ENCODE results near the gene LHCGR.
"Not testable (repeated sequence)": the region's sequence is repeated elsewhere in the genome, so short reads cannot be mapped to it uniquely, and the experiment has no call there.

LHCGR gene

DNA sequence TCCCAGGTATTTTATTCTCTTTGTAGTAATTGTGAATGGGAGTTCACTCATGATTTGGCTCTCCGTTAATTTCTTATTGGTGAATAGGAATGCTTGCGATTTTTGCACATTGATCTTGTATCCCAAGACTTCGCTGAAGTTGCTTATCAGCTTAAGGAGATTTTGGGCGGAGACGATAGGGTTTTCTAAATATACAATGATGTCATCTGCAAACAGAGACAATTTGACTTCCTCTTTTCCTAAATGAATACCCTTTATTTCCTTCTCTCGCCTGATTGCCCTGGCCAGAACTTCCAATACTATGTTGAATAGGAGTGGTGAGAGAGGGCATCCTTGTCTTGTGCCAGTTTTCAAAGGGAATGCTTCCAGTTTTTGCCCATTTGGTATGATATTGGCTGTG, 51.9 kb downstream of the LHCGR start:
- DNase-seq: not testable (repeated sequence)

- DNase-seq: no peak
These were observed 56.1 kb downstream of the LHCGR start for GRCh38 chr2:48699348-48699930.

GRCh38 chr2:48696881-48697280, 58.6 kb downstream of the LHCGR start:
- no peak for DNase-seq

DNA sequence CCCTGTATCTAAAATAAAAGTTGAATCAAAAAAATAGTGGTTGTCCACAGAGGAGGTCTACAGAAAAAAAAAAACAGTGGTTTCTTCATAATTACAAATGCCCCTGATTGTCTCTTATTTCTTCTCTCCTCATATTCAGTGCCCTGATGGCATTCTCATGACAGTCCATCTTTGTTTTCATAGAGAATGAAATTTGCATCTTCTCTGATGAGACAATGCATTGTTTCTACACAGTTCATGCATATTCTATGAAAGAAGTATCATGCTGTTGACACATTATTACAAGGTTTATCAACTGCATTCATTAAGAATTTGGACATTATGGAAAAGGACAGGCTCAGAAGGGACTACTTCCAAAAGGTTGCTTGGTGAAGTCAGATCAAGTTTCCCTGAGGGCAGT, 59.5 kb downstream of the LHCGR start:
- DNase-seq: no peak

DNA sequence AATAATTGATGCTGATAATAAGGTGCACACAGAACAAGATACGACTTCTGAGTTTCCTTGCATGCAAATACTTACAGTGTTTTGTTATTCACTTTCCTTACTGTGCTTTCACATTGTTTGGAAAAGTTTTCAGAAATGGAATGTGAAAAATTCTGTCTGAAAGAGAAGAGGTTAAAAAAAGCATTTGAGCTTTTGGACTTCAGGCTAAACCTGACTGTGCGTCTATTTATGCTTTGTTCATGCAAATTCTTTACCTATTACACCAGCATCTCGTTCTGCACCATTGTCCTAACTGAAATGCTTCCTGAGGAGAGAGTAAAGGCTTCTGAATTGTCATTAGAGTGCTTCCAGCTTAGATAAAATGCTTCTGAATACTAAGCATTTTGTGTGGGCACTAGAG, 61.4 kb downstream of the LHCGR start:
- DNase-seq: no peak

- no peak for DNase-seq
These were observed 61.9 kb downstream of the LHCGR start for GRCh38 chr2:48693645-48694044.

DNA sequence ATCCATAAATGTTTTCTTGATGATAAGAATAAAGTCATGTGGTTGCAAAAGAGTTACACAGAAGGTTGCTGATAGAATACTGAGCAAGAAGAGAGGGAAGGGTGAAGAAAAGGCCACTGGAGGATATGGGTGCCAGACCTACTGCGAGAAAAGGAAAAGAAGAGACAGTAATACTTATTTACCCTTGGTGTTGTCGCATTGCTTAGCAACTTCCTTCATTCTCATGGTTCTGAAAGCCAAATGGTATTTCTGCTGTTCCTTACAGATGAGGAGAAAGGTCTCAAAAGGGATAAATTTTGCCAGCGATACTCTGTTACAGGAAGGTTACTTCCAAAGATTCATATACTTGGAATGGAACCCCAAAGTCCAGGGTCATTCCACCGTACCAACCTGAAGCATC, 62.5 kb downstream of the LHCGR start:
- DNase-seq: no peak

DNA sequence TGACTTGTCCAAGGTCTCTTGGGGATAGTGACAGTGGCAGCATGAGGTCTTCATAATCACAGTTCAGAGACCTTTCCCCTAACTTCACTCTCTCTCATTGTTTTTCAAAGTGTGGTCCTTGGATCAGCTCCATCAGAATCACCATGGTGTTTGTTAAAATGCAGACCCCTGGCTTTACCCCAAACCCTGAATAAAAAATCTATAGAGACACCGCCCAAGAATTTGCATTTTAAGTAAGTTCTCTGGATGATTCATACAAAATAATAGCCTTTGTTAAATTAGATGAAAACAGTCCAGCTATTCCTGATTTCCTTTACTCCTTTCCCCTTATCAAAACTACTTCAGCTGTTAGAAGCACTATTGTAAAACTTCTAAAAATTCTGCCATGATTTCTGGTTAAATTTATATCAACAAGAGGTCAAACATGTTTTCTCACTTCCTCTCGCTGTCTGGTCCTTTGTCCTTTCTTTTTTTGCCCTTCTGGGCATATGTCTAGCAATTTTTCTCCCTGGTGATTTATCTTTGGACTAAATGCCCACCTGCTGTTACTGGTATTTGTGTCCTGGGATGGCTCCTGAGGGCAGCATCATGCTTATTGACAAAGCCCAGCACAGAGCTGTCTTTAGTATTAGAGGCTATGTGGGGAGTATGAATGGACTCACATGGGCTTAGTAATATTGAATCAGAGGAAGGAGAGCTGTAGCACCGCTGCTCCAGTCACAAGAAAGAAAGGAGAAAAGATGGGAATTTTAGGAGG, 63.4 kb downstream of the LHCGR start:
- no peak for DNase-seq

- DNase-seq: no peak
These were observed 70.4 kb downstream of the LHCGR start for GRCh38 chr2:48685126-48685525.

GRCh38 chr2:48677450-48677849, 78.1 kb downstream of the LHCGR start:
- no peak for DNase-seq

DNA sequence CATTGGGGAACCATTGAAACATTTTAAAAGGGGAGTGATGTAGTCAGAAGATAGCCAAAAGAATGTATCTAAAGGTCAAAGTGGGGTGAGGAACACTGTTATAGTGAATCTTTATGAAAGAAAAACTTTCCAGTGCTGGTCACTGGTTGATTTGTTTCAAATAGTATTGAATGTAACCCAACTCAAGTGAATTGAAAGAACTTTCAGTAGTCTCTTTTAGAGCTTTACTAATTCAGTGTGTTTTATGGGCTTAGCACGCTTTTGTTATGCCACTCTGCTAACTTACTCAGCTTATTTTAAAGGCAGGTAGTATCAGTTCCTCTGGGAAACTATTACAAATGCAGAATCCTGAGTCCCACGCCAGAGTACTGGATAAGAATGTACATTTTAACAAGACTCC, 80.6 kb downstream of the LHCGR start:
- DNase-seq: no peak

- DNase-seq: no peak
These were observed 81.9 kb downstream of the LHCGR start for GRCh38 chr2:48673581-48673980.

DNA sequence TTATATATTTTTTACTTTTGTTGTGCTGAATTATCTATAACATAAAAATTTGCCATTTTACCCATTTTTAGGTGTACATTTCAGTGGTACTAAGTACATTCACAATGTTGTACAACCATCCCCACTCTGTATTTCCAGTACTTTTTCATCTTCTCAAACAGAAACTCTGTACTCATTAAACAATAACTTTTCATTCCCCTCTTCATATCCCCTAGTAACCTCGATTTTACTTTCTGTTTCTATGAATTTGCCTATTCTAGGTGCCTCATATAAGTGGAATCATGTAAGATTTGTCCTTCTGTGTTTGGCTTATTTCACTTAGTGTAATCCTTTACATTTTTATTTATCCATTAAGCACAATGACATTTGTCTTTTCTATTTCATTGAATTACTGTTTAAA, 86.5 kb downstream of the LHCGR start:
- DNase-seq: no peak

DNA sequence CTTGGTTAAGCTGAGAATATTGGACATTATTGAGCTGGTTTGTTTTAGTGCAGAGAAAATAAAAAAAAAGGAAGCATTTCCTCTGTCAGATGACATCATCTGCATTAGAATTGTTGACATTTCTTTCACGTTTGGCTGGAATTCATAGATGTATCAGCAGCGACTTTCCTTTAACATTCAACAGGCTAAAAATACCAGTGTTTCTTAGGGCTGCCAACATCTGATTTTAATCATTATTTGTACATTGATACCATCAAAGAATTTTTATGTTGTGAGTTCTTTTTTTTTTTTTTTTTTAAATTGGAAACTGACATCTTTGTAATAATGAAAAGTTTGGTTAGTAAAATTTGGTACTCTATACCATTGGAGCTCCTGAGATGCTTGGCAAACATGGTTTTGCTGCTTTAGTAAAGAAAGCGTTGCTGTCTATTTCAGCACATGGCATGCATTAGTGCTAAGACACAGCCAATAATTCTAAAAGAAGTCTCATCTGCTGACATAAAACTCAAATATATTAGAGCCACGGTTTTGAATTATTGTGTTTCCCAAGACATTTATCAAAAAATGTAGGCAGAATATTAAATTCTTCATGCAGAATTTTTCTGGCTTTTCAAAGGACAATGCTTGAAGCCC, 104.2 kb downstream of the LHCGR start:
- no peak for DNase-seq

DNA sequence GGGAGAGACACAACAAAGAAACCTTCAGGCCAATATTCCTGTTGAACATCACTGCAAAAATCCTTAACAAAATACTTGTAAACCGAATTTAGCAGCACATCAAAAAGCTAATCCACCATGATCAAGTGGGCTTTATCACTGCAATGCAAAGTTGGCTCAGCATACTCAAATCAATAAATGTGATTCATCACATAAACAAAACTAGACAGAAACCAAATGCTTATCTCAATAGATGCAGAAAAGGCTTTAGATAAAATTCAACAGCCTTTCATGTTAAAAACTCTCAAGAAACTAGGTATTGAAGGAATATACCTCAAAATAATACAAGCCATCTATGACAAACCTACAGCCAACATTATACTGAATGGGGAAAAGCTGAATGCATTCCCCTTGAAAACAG, 117.3 kb downstream of the LHCGR start:
- no peak for DNase-seq

Data from CD4-positive, alpha-beta T cell treated with Interleukin-12 subunit alpha and Interleukin-12 subunit beta, for 1 hour (primary cell).